IMR-90 (cell line): ENCODE results near the gene DHX38. TPM values are rescaled to one million over a fixed set of nuclear protein-coding genes. Genes with fewer than 3 reads are reported as not detected.

Experiments used
- ATAC-seq: fragments of 200-7000 bp; cut with Tn5 transposase; 2 replicates; pipeline ENCODE4 v1.9.1; 2020; ENCODE audit warnings: low read depth, mild to moderate bottlenecking, moderate library complexity
- BruUV-seq: library from RNA; stranded (reverse); fragments of 400-500 nt; replicated peaks from 2 replicates; lab custom pipeline; 2021; lab: Mats Ljungman, UMichigan
- CTCF ChIA-PET: fragments of 300-600 bp; formaldehyde crosslinking; extraction: SDS; loops from one replicate; lab custom pipeline; 2021; ENCODE audit warnings: antibody characterized with exemption; lab: Yijun Ruan, JAX
- POLR2A ChIA-PET: fragments of 300-600 bp; sonication (Branson Sonifier 250); formaldehyde crosslinking; loops from one replicate; lab custom pipeline; 2022; ENCODE audit warnings: antibody characterized with exemption; ENCODE audit not compliant: unreplicated experiment; lab: Charles Lee
- DNase-seq: peaks from one replicate; pipeline ENCODE4 v3.0.0; 2013
- H2AFZ ChIP-seq: replicated peaks from 2 replicates; pipeline ENCODE3; 2013; ENCODE audit warnings: low read length, mild to moderate bottlenecking; ENCODE audit not compliant: poor library complexity
- H2AK5ac ChIP-seq: 2 replicates; pipeline ENCODE4 v1.6.1; 2013; ENCODE audit warnings: low read depth, low read length, inconsistent platforms
- H2AK9ac ChIP-seq: replicated peaks from 2 replicates; pipeline ENCODE3; 2013; ENCODE audit warnings: mild to moderate bottlenecking, low read depth, low read length, moderate library complexity; ENCODE audit not compliant: poor library complexity
- H2BK120ac ChIP-seq: 2 replicates; pipeline ENCODE4 v1.6.1; 2013; ENCODE audit warnings: low read depth, low read length, inconsistent platforms
- H2BK15ac ChIP-seq: 3 replicates; pipeline ENCODE4 v1.6.1; 2013; ENCODE audit warnings: low read depth, low read length, inconsistent platforms
- H2BK20ac ChIP-seq: 2 replicates; pipeline ENCODE4 v1.6.1; 2013; ENCODE audit warnings: low read depth, mild to moderate bottlenecking, inconsistent platforms, low read length, moderate library complexity
- H2BK5ac ChIP-seq: 2 replicates; pipeline ENCODE4 v1.6.1; 2013; ENCODE audit warnings: mild to moderate bottlenecking, low read depth, low read length, inconsistent platforms; ENCODE audit not compliant: poor library complexity, severe bottlenecking
- H3K14ac ChIP-seq: replicated peaks from 2 replicates; pipeline ENCODE4 v1.6.1; 2013; ENCODE audit warnings: low read depth, low read length, inconsistent platforms
- H3K18ac ChIP-seq: 2 replicates; pipeline ENCODE4 v1.6.1; 2013; ENCODE audit warnings: low read depth, low read length, control low read depth
- H3K23ac ChIP-seq: 2 replicates; pipeline ENCODE4 v1.6.1; 2013; ENCODE audit warnings: low read depth, low read length, inconsistent platforms
- H3K27ac ChIP-seq: 2 replicates; pipeline ENCODE4 v1.5.1; 2013; ENCODE audit warnings: mild to moderate bottlenecking, control low read depth, low read length; ENCODE audit not compliant: insufficient read depth
- H3K27me3 ChIP-seq: 2 replicates; pipeline ENCODE4 v1.6.1; 2013; ENCODE audit warnings: low read length; ENCODE audit not compliant: control insufficient read depth, insufficient read depth
- H3K36me3 ChIP-seq: 2 replicates; pipeline ENCODE4 v1.6.1; 2013; ENCODE audit warnings: low read length, mixed read lengths; ENCODE audit not compliant: control insufficient read depth, insufficient read depth
- H3K4ac ChIP-seq: 2 replicates; pipeline ENCODE4 v1.6.1; 2013; ENCODE audit warnings: low read depth, low read length, inconsistent platforms
- H3K4me1 ChIP-seq: 2 replicates; pipeline ENCODE4 v1.6.1; 2013; ENCODE audit warnings: low read length, mixed read lengths; ENCODE audit not compliant: control insufficient read depth, insufficient read depth
- H3K4me2 ChIP-seq: 2 replicates; pipeline ENCODE4 v1.6.1; 2013; ENCODE audit warnings: low read depth, mild to moderate bottlenecking, control low read depth, low read length, moderate library complexity
- H3K4me3 ChIP-seq: 2 replicates; pipeline ENCODE4 v1.5.1; 2013; ENCODE audit warnings: low read depth, mild to moderate bottlenecking, control low read depth, low read length, moderate library complexity; ENCODE audit not compliant: insufficient read depth
- H3K56ac ChIP-seq: 2 replicates; pipeline ENCODE4 v1.6.1; 2013; ENCODE audit warnings: low read length, inconsistent platforms; ENCODE audit not compliant: insufficient read depth; ENCODE audit errors: extremely low read depth
- H3K79me1 ChIP-seq, 2 experiments: 2 replicates each; pipeline ENCODE4 v1.6.1; 2013; ENCODE audit warnings: low read length in 2 of 2, inconsistent platforms in 1 of 2, low read depth in 1 of 2
- H3K9ac ChIP-seq: 2 replicates; pipeline ENCODE4 v1.6.1; 2013; ENCODE audit warnings: low read depth, low read length, control low read depth
- H3K9me1 ChIP-seq: 2 replicates; pipeline ENCODE4 v1.6.1; 2013; ENCODE audit warnings: low read length, inconsistent platforms; ENCODE audit not compliant: insufficient read depth
- H3K9me3 ChIP-seq: 2 replicates; pipeline ENCODE4 v1.6.1; 2013; ENCODE audit warnings: low read length; ENCODE audit not compliant: control insufficient read depth, insufficient read depth
- H4K20me1 ChIP-seq: 2 replicates; pipeline ENCODE4 v1.6.1; 2013; ENCODE audit warnings: low read length, inconsistent platforms; ENCODE audit not compliant: insufficient read depth
- H4K5ac ChIP-seq: 2 replicates; pipeline ENCODE4 v1.6.1; 2013; ENCODE audit warnings: mild to moderate bottlenecking, low read depth, low read length, control low read depth
- H4K8ac ChIP-seq, 2 experiments: 2 replicates each; pipeline ENCODE4 v1.6.1; 2013; ENCODE audit warnings: low read depth in 2 of 2, low read length in 2 of 2, control low read depth in 1 of 2, inconsistent platforms in 1 of 2
- H4K91ac ChIP-seq: 2 replicates; pipeline ENCODE4 v1.6.1; 2013; ENCODE audit warnings: low read depth, low read length, inconsistent platforms; ENCODE audit not compliant: insufficient read depth
- BHLHE40 ChIP-seq: fragments of 150-350 bp; IDR thresholded peaks from 2 replicates; pipeline ENCODE4 v1.6.1; 2016; ENCODE audit warnings: mild to moderate bottlenecking, low read depth, low read length
- CEBPB ChIP-seq: IDR thresholded peaks from 2 replicates; pipeline ENCODE4 v1.6.1; 2012; ENCODE audit warnings: low read depth, low read length, improper control_type of control experiment
- CHD1 ChIP-seq: IDR thresholded peaks from 2 replicates; pipeline ENCODE4 v1.6.1; 2012; ENCODE audit warnings: low read depth, low read length, improper control_type of control experiment
- FOS ChIP-seq: fragments of 150-350 bp; IDR thresholded peaks from 2 replicates; pipeline ENCODE4 v1.6.1; 2016; ENCODE audit warnings: low read depth, low read length
- MAFK ChIP-seq: IDR thresholded peaks from 2 replicates; pipeline ENCODE4 v1.6.1; 2012; ENCODE audit warnings: low read depth, low read length, improper control_type of control experiment
- MAZ ChIP-seq: IDR thresholded peaks from 2 replicates; pipeline ENCODE4 v1.6.1; 2012; ENCODE audit warnings: low read depth, mild to moderate bottlenecking, low read length, improper control_type of control experiment, moderate library complexity, borderline replicate concordance
- MXI1 ChIP-seq: IDR thresholded peaks from 2 replicates; pipeline ENCODE4 v1.6.1; 2012; ENCODE audit warnings: low read depth, mild to moderate bottlenecking, low read length, moderate library complexity, borderline replicate concordance
- NFE2L2 ChIP-seq: fragments of 150-350 bp; IDR thresholded peaks from 2 replicates; pipeline ENCODE4 v1.6.1; 2016; ENCODE audit warnings: low read depth, mild to moderate bottlenecking, low read length
- POLR2A ChIP-seq: IDR thresholded peaks from 2 replicates; pipeline ENCODE4 v1.6.1; 2012; ENCODE audit warnings: mild to moderate bottlenecking, low read depth, low read length
- RAD21 ChIP-seq: IDR thresholded peaks from 2 replicates; pipeline ENCODE4 v1.6.1; 2012; ENCODE audit warnings: low read length, improper control_type of control experiment
- RCOR1 ChIP-seq: IDR thresholded peaks from 2 replicates; pipeline ENCODE4 v1.6.1; 2012; ENCODE audit warnings: mild to moderate bottlenecking, low read length, improper control_type of control experiment; ENCODE audit not compliant: insufficient replicate concordance
- RFX5 ChIP-seq: IDR thresholded peaks from 2 replicates; pipeline ENCODE4 v1.8.0; 2012; ENCODE audit warnings: low read depth, mild to moderate bottlenecking, low read length, moderate library complexity
- SMC3 ChIP-seq: fragments of 150-350 bp; IDR thresholded peaks from 2 replicates; pipeline ENCODE4 v1.6.1; 2016; ENCODE audit warnings: low read depth, mild to moderate bottlenecking, antibody characterized with exemption, low read length, moderate library complexity
- WGBS, 2 experiments: methylation state at CpG; one replicate each; pipeline versions ENCODE4 v1.1.5 to v1.1.7; 2013; ENCODE audit warnings: missing lambda C conversion rate in 2 of 2; ENCODE audit not compliant: insufficient read length in 1 of 2; ENCODE audit errors: extremely low coverage in 2 of 2; 5-methylcytosine and 5-hydroxymethylcytosine counted together
- dilution Hi-C: fragments of 300-500 bp; cut with HindIII; formaldehyde crosslinking; loops from one replicate; pipeline ENCODE4 v1.14.3; 2018; ENCODE audit warnings: low sequenced_read_pairs; ENCODE audit not compliant: unreplicated experiment
- in situ Hi-C: fragments of 300-500 bp; cut with MboI; formaldehyde crosslinking; loops from 3 replicates; pipeline ENCODE4 v1.14.3; 2019; ENCODE audit warnings: low sequenced_read_pairs, inconsistent platforms, mixed read lengths
- intact Hi-C: fragments of 100-400 bp; cut with micrococcal nuclease; formaldehyde crosslinking; loops from 2 replicates; pipeline ENCODE4 v1.10.0; 2022
- polyA plus RNA-seq, 3 experiments: library from polyadenylated mRNA; depleted of rRNA; stranded (reverse); fragments of >200 nt; gene quantifications; 2 replicates each; pipeline ENCODE4 v1.2.3, GENCODE V29; 2012; ENCODE audit warnings: low replicate concordance in 1 of 3
- total RNA-seq: library from RNA; depleted of rRNA; stranded (reverse); fragments of >200 nt; gene quantifications from 2 replicates; pipeline ENCODE4 v1.2.3, GENCODE V29; 2012
- TF ChIP-seq, protein P1 (sequence below): conservative IDR thresholded peaks from 2 replicates; pipeline ENCODE4 v1.5.1; 2012; ENCODE audit warnings: mild to moderate bottlenecking, low read depth, low read length, improper control_type of control experiment
- TF ChIP-seq, protein P2 (sequence below): fragments of 150-350 bp; IDR thresholded peaks from 2 replicates; pipeline ENCODE4 v1.6.1; 2017; ENCODE audit warnings: mild to moderate bottlenecking, antibody characterized with exemption, low read length, low read depth
- TF ChIP-seq, protein P3 (sequence below): fragments of 150-350 bp; IDR thresholded peaks from 2 replicates; pipeline ENCODE4 v1.6.1; 2016; ENCODE audit warnings: low read depth, mild to moderate bottlenecking, low read length, moderate library complexity, borderline replicate concordance

Gene DHX38
- total and polyA plus RNA-seq, 2 of the 4 experiments (the other 2 are of a cell fraction) = 45.4 to 49.6 TPM

DNA sequence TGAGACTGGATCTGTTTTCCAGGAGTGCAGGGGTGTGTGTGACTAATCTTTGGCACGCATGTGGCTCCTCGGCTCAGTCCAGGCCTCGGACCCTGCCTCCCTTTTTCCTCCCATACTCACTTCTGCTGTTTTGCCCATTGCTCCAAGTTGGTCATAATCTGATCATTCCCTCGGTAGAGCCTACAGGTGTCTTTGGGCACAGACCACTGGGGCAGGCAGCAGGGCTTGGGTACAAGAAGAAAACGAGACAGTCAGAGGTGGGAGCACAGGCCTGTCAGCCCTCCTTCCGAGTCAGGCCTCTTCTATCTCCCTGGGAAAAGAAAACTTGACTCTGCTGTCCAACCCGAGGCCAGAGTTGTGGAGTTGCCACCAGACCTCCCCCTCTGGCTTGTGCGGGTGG is 29.8 kb downstream of the DHX38 start:
- Histone ChIP-seq H2BK120ac (no peak overlapping the region), H3K4me2 (no peak overlapping the region), H2AK5ac (no peak overlapping the region), H3K27me3 (peaks cover 3% of the 10 kb centered on the region; the same call in 1 of the 2 replicates), H2AK9ac (no peak overlapping the region), H3K9me3 (no peaks in the 10 kb centered on the region), H3K36me3 (no peaks in the 10 kb centered on the region), H3K56ac (no peak overlapping the region), H2AFZ (peak overlapping the region; percentile 61), H4K5ac (no peak overlapping the region), H4K8ac (no peak overlapping the region), H3K18ac (no peak overlapping the region), H3K27ac (no peak overlapping the region), H2BK20ac (no peak overlapping the region), H3K4me3 (no peak overlapping the region), H3K4me1 (no peaks in the 10 kb centered on the region), H3K23ac (no peak overlapping the region), H4K20me1 (0 out of 2 replicates have a peak, but pooled peaks cover 4% of the 10 kb centered on the region), H2BK15ac (no peak overlapping the region), H2BK5ac (no peak overlapping the region), H3K9ac (no peak overlapping the region), H3K79me1 (no peaks in the 10 kb centered on the region), H3K14ac (no peak overlapping the region), H3K9me1 (no peaks in the 10 kb centered on the region), H3K4ac (no peak overlapping the region), H4K91ac (no peak overlapping the region)
- in situ Hi-C loops (loop anchor here (10.0 kb wide), 1 partner anchor 341 kb away; no protein-coding TSS in a partner anchor), intact Hi-C loops (loop anchor here (10.0 kb wide), 4 partner anchors 281 to 1911 kb away; no protein-coding TSS in a partner anchor), dilution Hi-C loops (no loop called here)
- ATAC-seq = no peak
- no peak for DNase-seq
- ChIA-PET CTCF (interaction anchor here (1.5 kb wide), 2 partner anchors 350 to 1756 kb away, joined by 3 to 5 read pairs; no protein-coding TSS in a partner anchor), POLR2A (no interaction called here)
- TF ChIP-seq CHD1 = no peak
- TF ChIP-seq, protein P1, sequence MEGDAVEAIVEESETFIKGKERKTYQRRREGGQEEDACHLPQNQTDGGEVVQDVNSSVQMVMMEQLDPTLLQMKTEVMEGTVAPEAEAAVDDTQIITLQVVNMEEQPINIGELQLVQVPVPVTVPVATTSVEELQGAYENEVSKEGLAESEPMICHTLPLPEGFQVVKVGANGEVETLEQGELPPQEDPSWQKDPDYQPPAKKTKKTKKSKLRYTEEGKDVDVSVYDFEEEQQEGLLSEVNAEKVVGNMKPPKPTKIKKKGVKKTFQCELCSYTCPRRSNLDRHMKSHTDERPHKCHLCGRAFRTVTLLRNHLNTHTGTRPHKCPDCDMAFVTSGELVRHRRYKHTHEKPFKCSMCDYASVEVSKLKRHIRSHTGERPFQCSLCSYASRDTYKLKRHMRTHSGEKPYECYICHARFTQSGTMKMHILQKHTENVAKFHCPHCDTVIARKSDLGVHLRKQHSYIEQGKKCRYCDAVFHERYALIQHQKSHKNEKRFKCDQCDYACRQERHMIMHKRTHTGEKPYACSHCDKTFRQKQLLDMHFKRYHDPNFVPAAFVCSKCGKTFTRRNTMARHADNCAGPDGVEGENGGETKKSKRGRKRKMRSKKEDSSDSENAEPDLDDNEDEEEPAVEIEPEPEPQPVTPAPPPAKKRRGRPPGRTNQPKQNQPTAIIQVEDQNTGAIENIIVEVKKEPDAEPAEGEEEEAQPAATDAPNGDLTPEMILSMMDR = no peak
- no peak for TF ChIP-seq MXI1
- TF ChIP-seq, protein P2, sequence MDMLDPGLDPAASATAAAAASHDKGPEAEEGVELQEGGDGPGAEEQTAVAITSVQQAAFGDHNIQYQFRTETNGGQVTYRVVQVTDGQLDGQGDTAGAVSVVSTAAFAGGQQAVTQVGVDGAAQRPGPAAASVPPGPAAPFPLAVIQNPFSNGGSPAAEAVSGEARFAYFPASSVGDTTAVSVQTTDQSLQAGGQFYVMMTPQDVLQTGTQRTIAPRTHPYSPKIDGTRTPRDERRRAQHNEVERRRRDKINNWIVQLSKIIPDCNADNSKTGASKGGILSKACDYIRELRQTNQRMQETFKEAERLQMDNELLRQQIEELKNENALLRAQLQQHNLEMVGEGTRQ = no peak
- no peak for TF ChIP-seq CEBPB
- no peak for TF ChIP-seq BHLHE40
- TF ChIP-seq SMC3 = no peak
- no peak for TF ChIP-seq FOS
- TF ChIP-seq MAFK = no peak
- TF ChIP-seq POLR2A = no peak
- no peak for TF ChIP-seq RAD21
- TF ChIP-seq RFX5 = no peak
- TF ChIP-seq RCOR1 = no peak
- TF ChIP-seq MAZ = no peak
- TF ChIP-seq NFE2L2 = no peak
- TF ChIP-seq, protein P3, sequence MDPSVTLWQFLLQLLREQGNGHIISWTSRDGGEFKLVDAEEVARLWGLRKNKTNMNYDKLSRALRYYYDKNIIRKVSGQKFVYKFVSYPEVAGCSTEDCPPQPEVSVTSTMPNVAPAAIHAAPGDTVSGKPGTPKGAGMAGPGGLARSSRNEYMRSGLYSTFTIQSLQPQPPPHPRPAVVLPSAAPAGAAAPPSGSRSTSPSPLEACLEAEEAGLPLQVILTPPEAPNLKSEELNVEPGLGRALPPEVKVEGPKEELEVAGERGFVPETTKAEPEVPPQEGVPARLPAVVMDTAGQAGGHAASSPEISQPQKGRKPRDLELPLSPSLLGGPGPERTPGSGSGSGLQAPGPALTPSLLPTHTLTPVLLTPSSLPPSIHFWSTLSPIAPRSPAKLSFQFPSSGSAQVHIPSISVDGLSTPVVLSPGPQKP = no peak
- 53% methylated on average over 3 of the region's 8 CpGs; no CpG with 5 or more reads in 1 of the 2 experiments for WGBS, 2 experiments
- BruUV-seq = no TSS peak
